B cell (primary cell): Measurements from ENCODE around the gene GPR15LG. TPM values are rescaled to one million over a fixed set of nuclear protein-coding genes. Genes with fewer than 3 reads are reported as not detected.

ENCODE experiments used
- ATAC-seq: fragments of 200-7000 bp; cut with Tn5 transposase; one replicate; pipeline ENCODE4 v1.10.0; 2021; ENCODE audit warnings: low read depth, mild to moderate bottlenecking, moderate number of reproducible peaks, moderate library complexity
- CTCF ChIA-PET: fragments of 350-600 bp; sonication (Branson Sonifier 250); formaldehyde crosslinking; loops from one replicate; lab custom pipeline; 2021; ENCODE audit warnings: antibody characterized with exemption, inconsistent platforms; lab: Charles Lee
- POLR2A ChIA-PET: fragments of 350-600 bp; sonication (Branson Sonifier 250); formaldehyde crosslinking; loops from one replicate; lab custom pipeline; 2021; ENCODE audit warnings: antibody characterized with exemption; lab: Charles Lee
- DNase-seq: peaks from one replicate; pipeline ENCODE4 v3.0.0; 2013
- H2AFZ ChIP-seq: 2 replicates; pipeline ENCODE4 v1.6.1; 2012; ENCODE audit warnings: mild to moderate bottlenecking, low read depth, low read length; ENCODE audit not compliant: insufficient read depth, poor library complexity, severe bottlenecking
- H3K27ac ChIP-seq, 2 donors: 1 replicate in 1 of 2; 2 replicates in 1 of 2; pipeline ENCODE4 v1.5.1; 2012 to 2013; ENCODE audit warnings: low read length in 2 of 2, mild to moderate bottlenecking in 2 of 2, moderate library complexity in 1 of 2
- H3K27me3 ChIP-seq, 4 experiments: fragments of 200-600 bp in 1 of 4; sonication (generic) in 1 of 4; replicated peaks in 1 of 4; 1 replicate in 2 of 4; 2 replicates in 2 of 4; pipeline versions ENCODE4 v1.6.1 to v1.7.0; 2013 to 2016; ENCODE audit warnings: low read length in 3 of 4, mild to moderate bottlenecking in 2 of 4, mixed read lengths in 1 of 4, moderate library complexity in 1 of 4; ENCODE audit not compliant: insufficient read depth in 4 of 4, control insufficient read depth in 3 of 4; ENCODE audit errors: control extremely low read depth in 1 of 4
- H3K36me3 ChIP-seq, 2 experiments: replicated peaks in 1 of 2; 1 replicate in 1 of 2; 2 replicates in 1 of 2; pipeline versions ENCODE4 v1.6.1 to v1.7.1; 2013; ENCODE audit warnings: low read length in 1 of 2; ENCODE audit not compliant: insufficient read depth in 2 of 2, control insufficient read depth in 1 of 2; ENCODE audit errors: control extremely low read depth in 1 of 2, extremely low read depth in 1 of 2
- H3K4me1 ChIP-seq, 2 donors: fragments of 200-600 bp in 1 of 2; sonication (generic) in 1 of 2; 1 replicate in 1 of 2; 2 replicates in 1 of 2; pipeline versions ENCODE4 v1.5.1 to v1.6.1; 2013 to 2017; ENCODE audit warnings: low read length in 2 of 2; ENCODE audit not compliant: control insufficient read depth in 2 of 2, insufficient read depth in 2 of 2
- H3K4me2 ChIP-seq: replicated peaks from 2 replicates; pipeline ENCODE3; 2012; ENCODE audit warnings: mild to moderate bottlenecking, low read depth, low read length; ENCODE audit not compliant: poor library complexity, severe bottlenecking
- H3K4me3 ChIP-seq, 5 experiments: fragments of 200-600 bp in 1 of 5; sonication (generic) in 1 of 5; 1 replicate in 3 of 5; 2 replicates in 2 of 5; pipeline versions ENCODE4 v1.5.1 to v1.7.0; 2011 to 2016; ENCODE audit warnings: low read length in 4 of 5, mild to moderate bottlenecking in 4 of 5, low read depth in 2 of 5, control low read depth in 1 of 5, moderate library complexity in 1 of 5; ENCODE audit not compliant: insufficient read depth in 1 of 5; ENCODE audit errors: control extremely low read depth in 1 of 5, extremely low read depth in 1 of 5
- H3K79me2 ChIP-seq: fragments of 200-600 bp; sonication (generic); one replicate; pipeline ENCODE4 v1.6.0; 2016; ENCODE audit warnings: low read length; ENCODE audit not compliant: control insufficient read depth, insufficient read depth
- H3K9ac ChIP-seq: fragments of 200-600 bp; sonication (generic); 2 replicates; pipeline ENCODE4 v1.6.1; 2017; ENCODE audit warnings: mild to moderate bottlenecking, low read length, moderate library complexity
- H3K9me3 ChIP-seq, 3 donors: one replicate each; pipeline versions ENCODE4 v1.6.1 to v1.7.1; 2013; ENCODE audit warnings: low read length in 2 of 3; ENCODE audit not compliant: control insufficient read depth in 2 of 3, insufficient read depth in 1 of 3; ENCODE audit errors: control extremely low read depth in 1 of 3
- H4K20me1 ChIP-seq: 2 replicates; pipeline ENCODE4 v1.6.0; 2012; ENCODE audit warnings: mild to moderate bottlenecking, low read length; ENCODE audit not compliant: insufficient read depth, control insufficient read depth, poor library complexity, severe bottlenecking
- H3K27ac Mint-ChIP-seq: one replicate; pipeline ENCODE4 v1.8.0; 2021; ENCODE audit warnings: mixed read lengths
- H3K27me3 Mint-ChIP-seq: one replicate; pipeline ENCODE4 v1.8.0; 2021; ENCODE audit warnings: mixed read lengths
- H3K4me1 Mint-ChIP-seq: one replicate; pipeline ENCODE4 v1.8.0; 2021; ENCODE audit warnings: mixed read lengths
- H3K4me3 Mint-ChIP-seq: one replicate; pipeline ENCODE4 v1.8.0; 2021; ENCODE audit warnings: mixed read lengths
- H3K9me3 Mint-ChIP-seq: one replicate; pipeline ENCODE4 v1.8.0; 2022; ENCODE audit warnings: mixed read lengths; ENCODE audit not compliant: insufficient read depth
- CTCF ChIP-seq: fragments of 200-600 bp; IDR thresholded peaks from one replicate; pipeline ENCODE4 v1.8.0; 2022; ENCODE audit warnings: antibody characterized with exemption, mild to moderate bottlenecking
- EZH2 ChIP-seq: IDR thresholded peaks from 2 replicates; pipeline ENCODE4 v1.6.1; 2012; ENCODE audit warnings: borderline replicate concordance, low read depth, mild to moderate bottlenecking, moderate library complexity, low read length; ENCODE audit not compliant: insufficient read depth, poor library complexity, severe bottlenecking
- WGBS: methylation state at CpG from one replicate; pipeline ENCODE4 v1.1.5; 2013; ENCODE audit warnings: missing lambda C conversion rate; ENCODE audit not compliant: insufficient coverage; 5-methylcytosine and 5-hydroxymethylcytosine counted together
- intact Hi-C: fragments of 100-400 bp; cut with micrococcal nuclease; formaldehyde crosslinking; loops from one replicate; pipeline ENCODE4 v1.10.0; 2022
- polyA plus RNA-seq: library from polyadenylated mRNA; depleted of rRNA; stranded (reverse); fragments of >200 nt; gene quantifications from 2 replicates; pipeline ENCODE4 v1.2.3, GENCODE V29; 2012
- total RNA-seq, 2 donors: library from RNA; stranded (reverse); fragments of 120-200 nt in 1 of 2; gene quantifications; 1 replicate in 1 of 2; 2 replicates in 1 of 2; pipeline versions ENCODE4 v1.2.3 to v1.2.4, GENCODE V29; 2013 to 2022

GPR15LG gene
- total and polyA plus RNA-seq, 2 donors (not counting 1 experiment from before 2014, with no cell fraction given): not detected

DNA sequence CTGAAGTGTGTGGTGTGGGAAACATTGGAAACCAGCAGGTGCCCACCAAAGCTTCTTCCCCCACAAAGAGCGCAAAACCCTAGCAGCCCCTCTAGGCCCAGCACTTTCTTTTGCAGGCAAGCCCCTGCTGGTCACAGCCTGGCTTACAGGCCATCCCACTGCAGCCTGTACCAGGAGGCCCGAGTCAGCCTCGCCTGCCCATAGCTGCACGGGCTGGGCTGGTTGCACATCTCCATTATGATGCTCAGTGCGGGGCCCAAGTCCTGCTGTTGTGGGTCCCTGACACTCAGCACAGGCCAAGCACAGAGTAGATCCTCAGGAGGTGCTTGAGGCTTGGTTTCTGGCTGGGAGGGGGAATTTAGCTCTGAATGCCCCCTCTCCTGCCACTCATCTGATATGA, 28.7 kb downstream of the GPR15LG start:
- Histone ChIP-seq H3K27ac (no peak overlapping the region), H3K4me3 (no peak overlapping the region), H3K27me3 (peaks cover 0 to 9% (median 1%) of the 10 kb centered on the region in 4 experiments), H3K79me2 (no peaks in the 10 kb centered on the region), H3K9me3 (no peaks in the 10 kb centered on the region), H4K20me1 (no peaks in the 10 kb centered on the region), H3K4me2 (no peak overlapping the region), H3K9ac (no peak overlapping the region), H2AFZ (no peak overlapping the region), H3K4me1 (no peaks in the 10 kb centered on the region), H3K36me3 (no peaks in the 10 kb centered on the region)
- CTCF ChIA-PET: interaction anchor here (0.9 to 3.3 kb wide), 3 partner anchors 11 to 54 kb away, joined by 3 to 24 read pairs (median 6); no protein-coding TSS in a partner anchor
- Mint-ChIP-seq H3K9me3 (no peaks in the 10 kb centered on the region), H3K27ac (no peak overlapping the region), H3K4me3 (no peak overlapping the region), H3K27me3 (peaks cover 25% of the 10 kb centered on the region), H3K4me1 (no peaks in the 10 kb centered on the region)
- TF ChIP-seq CTCF (no peak), EZH2 (no peak)
- intact Hi-C loops: no loop called here
- POLR2A ChIA-PET: no interaction called here
- 93% methylated on average over 5 of the region's 5 CpGs for WGBS
- DNase-seq (no peak), ATAC-seq (no peak)

DNA sequence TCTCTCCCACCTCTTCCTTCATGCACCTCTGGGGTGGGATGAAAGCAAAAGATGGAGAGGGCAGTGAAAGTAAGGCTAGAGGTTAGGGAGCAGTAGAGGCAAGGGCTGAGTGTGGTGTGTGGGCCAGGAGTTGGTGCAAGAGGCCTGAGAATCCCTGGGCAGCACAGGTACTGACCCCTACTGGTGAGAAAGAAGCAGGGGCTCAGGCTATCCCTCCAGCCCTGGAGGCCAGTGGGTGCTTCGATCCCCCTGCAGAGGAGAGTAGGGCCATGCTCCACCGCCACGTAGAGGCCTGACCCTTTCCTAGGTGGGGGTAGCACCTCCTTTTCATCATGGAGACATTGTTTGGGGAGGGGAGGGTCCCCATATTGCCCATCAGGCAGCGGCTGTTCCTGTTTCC, 30.5 kb downstream of the GPR15LG start:
- POLR2A ChIA-PET: no interaction called here
- H3K27ac ChIP-seq: no peak overlapping the region
- no peaks in the 10 kb centered on the region for H4K20me1 ChIP-seq
- H3K79me2 ChIP-seq: no peaks in the 10 kb centered on the region
- peaks cover 0 to 4% (median 2%) of the 10 kb centered on the region in 4 experiments for H3K27me3 ChIP-seq
- H3K36me3 ChIP-seq: no peaks in the 10 kb centered on the region
- WGBS: 90% methylated on average over 4 of the region's 4 CpGs
- H3K4me1 ChIP-seq: no peaks in the 10 kb centered on the region
- Mint-ChIP-seq H3K9me3 (no peaks in the 10 kb centered on the region), H3K4me1 (no peaks in the 10 kb centered on the region), H3K4me3 (no peak overlapping the region), H3K27ac (no peak overlapping the region), H3K27me3 (peaks cover 30% of the 10 kb centered on the region)
- no peak overlapping the region for H3K9ac ChIP-seq
- no peak overlapping the region for H3K4me3 ChIP-seq
- H3K9me3 ChIP-seq: no peaks in the 10 kb centered on the region
- DNase-seq (no peak), ATAC-seq (peak; percentile 44)
- H2AFZ ChIP-seq: no peak overlapping the region
- intact Hi-C loops: no loop called here
- no peak for TF ChIP-seq EZH2
- no peak for TF ChIP-seq CTCF
- no peak overlapping the region for H3K4me2 ChIP-seq
- CTCF ChIA-PET: interaction anchor here (1.5 to 5.6 kb wide), 2 partner anchors 56 to 332 kb away, joined by 4 to 72 read pairs; no protein-coding TSS in a partner anchor
